Measurements from ENCODE around the gene ALG11. TPM values are rescaled to one million over a fixed set of nuclear protein-coding genes. Genes with fewer than 3 reads are reported as not detected.

Gene ALG11
- total RNA-seq, result 26.8 TPM

GRCh38 chr13:52011632-52012511, at the start of gene ALG11:
ALG11 (plus strand) TSS chr13:52012398; CDS start chr13:52012419, 21 bp downstream.

GRCh38 chr13:52010890-52011631, 1.1 kb upstream of the ALG11 start, which contains the start of gene ATP7B:
ATP7B (minus strand) TSS chr13:52011450; CDS start chr13:52011337, 113 bp downstream.

DNA sequence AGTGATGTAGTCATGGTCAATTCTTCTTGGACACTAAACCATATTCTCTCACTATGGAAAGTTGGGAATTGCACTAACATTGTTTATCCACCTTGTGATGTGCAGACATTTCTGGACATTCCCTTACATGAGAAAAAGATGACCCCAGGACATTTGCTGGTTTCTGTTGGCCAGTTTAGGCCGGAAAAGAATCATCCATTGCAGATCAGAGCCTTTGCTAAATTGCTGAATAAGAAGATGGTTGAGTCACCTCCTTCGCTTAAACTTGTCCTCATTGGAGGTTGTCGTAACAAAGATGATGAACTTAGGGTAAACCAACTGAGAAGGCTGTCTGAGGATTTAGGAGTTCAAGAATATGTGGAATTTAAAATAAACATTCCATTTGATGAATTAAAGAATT, 12.3 kb downstream of the ALG11 start, which contains the start of gene UTP14C:
Gene UTP14C (plus strand): TSS at position 211 of the 400 bp plus-strand sequence. CDS start 4,114 bp downstream, outside the sequence.

Other genes starting within 250 kb of the ALG11 start
- 7.4 TPM for gene DHRS12, start 208.2 kb upstream of the ALG11 start, total RNA-seq
- gene TMEM272, start 167.2 kb upstream of the ALG11 start, total RNA-seq, result 3.9 TPM
- not detected for gene CCDC70, start 150.4 kb upstream of the ALG11 start, total RNA-seq
- 13.1 TPM for gene ATP7B, start 948 bp upstream of the ALG11 start, total RNA-seq
- gene UTP14C, start 12.3 kb downstream of the ALG11 start, total RNA-seq, result 32.8 TPM
- 4.8 TPM for gene NEK5, start 116.7 kb downstream of the ALG11 start, total RNA-seq
- 9.9 TPM for gene NEK3, start 147.2 kb downstream of the ALG11 start, total RNA-seq

Measured in diencephalon (tissue), 1 donor.